Lower lobe of right lung (tissue), 2 donors: ENCODE measurements around the gene PCDHB12. TPM values are rescaled to one million over a fixed set of nuclear protein-coding genes. Genes with fewer than 3 reads are reported as not detected.

Experiments used
- ATAC-seq, 2 donors: fragments of 200-7000 bp; cut with Tn5 transposase; one replicate each; pipeline ENCODE4 v1.9.1; 2020 to 2022; ENCODE audit warnings: mild to moderate bottlenecking in 2 of 2, moderate library complexity in 2 of 2
- DNase-seq: peaks from one replicate; pipeline ENCODE4 v3.0.0-alpha.2; 2020
- H3K27ac ChIP-seq: fragments of 200-600 bp; one replicate; pipeline ENCODE4 v1.8.0; 2022
- H3K27me3 ChIP-seq: fragments of 200-600 bp; one replicate; pipeline ENCODE4 v1.8.0; 2022; ENCODE audit warnings: low read depth
- H3K36me3 ChIP-seq: fragments of 200-600 bp; one replicate; pipeline ENCODE4 v1.8.0; 2022; ENCODE audit warnings: mild to moderate bottlenecking
- H3K4me1 ChIP-seq: fragments of 200-600 bp; one replicate; pipeline ENCODE4 v1.8.0; 2022
- H3K4me3 ChIP-seq: fragments of 200-600 bp; one replicate; pipeline ENCODE4 v1.8.0; 2022; ENCODE audit warnings: mild to moderate bottlenecking
- H3K9me3 ChIP-seq: fragments of 200-600 bp; one replicate; pipeline ENCODE4 v1.8.0; 2022
- intact Hi-C: fragments of 100-400 bp; cut with DNase I; formaldehyde crosslinking; loops from one replicate; pipeline ENCODE4 v1.11.0; 2022
- total RNA-seq: library from RNA; stranded (reverse); fragmentation: NEBNext Ultra II Directional; extraction: Animal tissue kit (Norgen Biotek cat#: 25700); gene quantifications from one replicate; pipeline ENCODE4 v1.2.1, GENCODE V29; 2021
- TF ChIP-seq, protein P1 (sequence below): fragments of 200-600 bp; IDR thresholded peaks from one replicate; pipeline ENCODE4 v1.8.0; 2022; ENCODE audit warnings: antibody characterized with exemption, mild to moderate bottlenecking
- donor health status: DM: no; HTN: yes; CAD: no; lungs with severe emphysema.

PCDHB12 gene
- total RNA-seq, 1 donor from 2014 or later = 1.7 TPM

DNA sequence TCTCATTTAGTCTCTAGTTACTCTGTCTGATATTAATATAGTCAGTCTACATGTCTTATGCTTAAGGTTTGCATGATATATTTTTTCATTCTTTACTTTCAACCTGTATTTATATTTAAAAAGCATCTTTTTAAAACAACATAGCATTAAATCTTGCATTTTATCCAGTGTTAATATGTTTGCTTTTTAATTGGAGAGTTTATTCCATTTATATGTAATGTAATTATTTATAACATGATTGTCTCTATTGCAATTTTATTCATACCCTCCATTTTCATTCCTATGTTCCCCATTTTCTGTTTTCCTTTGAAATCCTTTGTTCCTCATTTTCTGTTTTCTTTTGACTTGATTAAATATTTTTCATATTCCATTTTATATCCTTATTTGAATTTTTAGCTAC lies 49.9 kb downstream of the PCDHB12 start:
- DNase-seq (no peak), ATAC-seq (no peak)
- intact Hi-C loops = no loop called here
- no peaks in the 10 kb centered on the region for H3K4me1 ChIP-seq
- no peaks in the 10 kb centered on the region for H3K36me3 ChIP-seq
- no peaks in the 10 kb centered on the region for H3K27me3 ChIP-seq
- H3K4me3 ChIP-seq = no peak overlapping the region
- no peak overlapping the region for H3K27ac ChIP-seq
- TF ChIP-seq, protein P1, sequence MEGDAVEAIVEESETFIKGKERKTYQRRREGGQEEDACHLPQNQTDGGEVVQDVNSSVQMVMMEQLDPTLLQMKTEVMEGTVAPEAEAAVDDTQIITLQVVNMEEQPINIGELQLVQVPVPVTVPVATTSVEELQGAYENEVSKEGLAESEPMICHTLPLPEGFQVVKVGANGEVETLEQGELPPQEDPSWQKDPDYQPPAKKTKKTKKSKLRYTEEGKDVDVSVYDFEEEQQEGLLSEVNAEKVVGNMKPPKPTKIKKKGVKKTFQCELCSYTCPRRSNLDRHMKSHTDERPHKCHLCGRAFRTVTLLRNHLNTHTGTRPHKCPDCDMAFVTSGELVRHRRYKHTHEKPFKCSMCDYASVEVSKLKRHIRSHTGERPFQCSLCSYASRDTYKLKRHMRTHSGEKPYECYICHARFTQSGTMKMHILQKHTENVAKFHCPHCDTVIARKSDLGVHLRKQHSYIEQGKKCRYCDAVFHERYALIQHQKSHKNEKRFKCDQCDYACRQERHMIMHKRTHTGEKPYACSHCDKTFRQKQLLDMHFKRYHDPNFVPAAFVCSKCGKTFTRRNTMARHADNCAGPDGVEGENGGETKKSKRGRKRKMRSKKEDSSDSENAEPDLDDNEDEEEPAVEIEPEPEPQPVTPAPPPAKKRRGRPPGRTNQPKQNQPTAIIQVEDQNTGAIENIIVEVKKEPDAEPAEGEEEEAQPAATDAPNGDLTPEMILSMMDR = no peak
- peaks cover 100% of the 10 kb centered on the region for H3K9me3 ChIP-seq

DNA sequence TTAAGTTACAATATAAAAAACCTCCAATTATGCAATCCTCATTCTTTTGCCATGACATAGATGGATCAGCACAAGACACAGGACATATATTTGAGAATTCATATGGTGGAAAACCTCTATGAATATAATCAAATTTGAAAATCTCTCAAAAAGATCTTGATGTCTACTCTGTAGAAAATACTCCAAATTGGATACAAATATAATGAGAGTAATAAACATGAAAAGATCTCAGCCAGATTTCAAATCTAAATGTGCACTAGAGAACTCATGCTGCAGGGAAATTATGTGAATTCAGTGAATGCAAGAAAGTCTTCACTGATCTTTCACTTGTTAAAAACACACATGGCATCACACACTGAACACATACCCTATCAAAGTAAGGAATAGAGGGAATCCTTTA lies 50.4 kb downstream of the PCDHB12 start:
- intact Hi-C loops = no loop called here

GRCh38 chr5:141260458-141261237 lies 52.1 kb downstream of the PCDHB12 start:
- DNase-seq = no peak
- Histone ChIP-seq H3K4me1 (no peaks in the 10 kb centered on the region), H3K9me3 (peaks cover 100% of the 10 kb centered on the region), H3K27me3 (no peaks in the 10 kb centered on the region), H3K36me3 (no peaks in the 10 kb centered on the region), H3K27ac (no peak overlapping the region), H3K4me3 (no peak overlapping the region)
- intact Hi-C loops = no loop called here
- ATAC-seq = no peak
- TF ChIP-seq, protein P1 = no peak

More for the DNA sequence above, 50.4 kb downstream of the PCDHB12 start:
- no peak overlapping the region for H3K27ac ChIP-seq
- H3K4me3 ChIP-seq = no peak overlapping the region
- no peaks in the 10 kb centered on the region for H3K36me3 ChIP-seq
- no peak for DNase-seq
- no peaks in the 10 kb centered on the region for H3K4me1 ChIP-seq
- TF ChIP-seq, protein P1 = no peak
- H3K27me3 ChIP-seq = no peaks in the 10 kb centered on the region
- H3K9me3 ChIP-seq = peaks cover 100% of the 10 kb centered on the region
- no peak for ATAC-seq

GRCh38 chr5:141261238-141261546 lies 52.7 kb downstream of the PCDHB12 start:
- Histone ChIP-seq H3K9me3 (peaks cover 100% of the 10 kb centered on the region), H3K4me3 (no peak overlapping the region), H3K27ac (no peak overlapping the region), H3K27me3 (no peaks in the 10 kb centered on the region), H3K4me1 (no peaks in the 10 kb centered on the region), H3K36me3 (no peaks in the 10 kb centered on the region)
- ATAC-seq (no peak), DNase-seq (no peak)
- intact Hi-C loops = no loop called here
- TF ChIP-seq, protein P1 = no peak

Other genes starting within 250 kb of the PCDHB12 start
- 5.8 TPM for gene PCDHAC2, start 242.2 kb upstream of the PCDHB12 start, total RNA-seq
- gene PCDHB1, start 157.3 kb upstream of the PCDHB12 start, total RNA-seq = 0.15 TPM
- 5.6 TPM for gene PCDHB2, start 114.1 kb upstream of the PCDHB12 start, total RNA-seq
- 1.5 TPM for gene PCDHB3, start 108.2 kb upstream of the PCDHB12 start, total RNA-seq
- 2.2 TPM for gene PCDHB4, start 86.9 kb upstream of the PCDHB12 start, total RNA-seq
- 1.8 TPM for gene PCDHB5, start 73.5 kb upstream of the PCDHB12 start, total RNA-seq
- 0.41 TPM for gene PCDHB6, start 58.7 kb upstream of the PCDHB12 start, total RNA-seq
- 1.9 TPM for gene PCDHB7, start 36.1 kb upstream of the PCDHB12 start, total RNA-seq
- gene PCDHB8, start 30.9 kb upstream of the PCDHB12 start, total RNA-seq = 2.6 TPM
- gene PCDHB16, start 26.3 kb upstream of the PCDHB12 start, total RNA-seq = 2.6 TPM
- gene PCDHB9, start 21.6 kb upstream of the PCDHB12 start, total RNA-seq = 3.0 TPM
- gene PCDHB10, start 16.4 kb upstream of the PCDHB12 start, total RNA-seq = 2.0 TPM
- gene PCDHB11, start 9.1 kb upstream of the PCDHB12 start, total RNA-seq = 2.7 TPM
- gene PCDHB13, start 5.2 kb downstream of the PCDHB12 start, total RNA-seq = 2.9 TPM
- 2.1 TPM for gene PCDHB14, start 14.6 kb downstream of the PCDHB12 start, total RNA-seq
- gene PCDHB15, start 36.7 kb downstream of the PCDHB12 start, total RNA-seq = 2.8 TPM
- gene SLC25A2, start 95.3 kb downstream of the PCDHB12 start, total RNA-seq = 0.71 TPM
- 65.0 TPM for gene TAF7, start 112.1 kb downstream of the PCDHB12 start, total RNA-seq
- gene PCDHGA1, start 121.8 kb downstream of the PCDHB12 start, total RNA-seq = 0.53 TPM
- gene PCDHGA2, start 130.0 kb downstream of the PCDHB12 start, total RNA-seq = 2.7 TPM
- 1.8 TPM for gene PCDHGA3, start 135.1 kb downstream of the PCDHB12 start, total RNA-seq
- gene PCDHGB1, start 141.4 kb downstream of the PCDHB12 start, total RNA-seq = 1.8 TPM
- 3.1 TPM for gene PCDHGA4, start 146.3 kb downstream of the PCDHB12 start, total RNA-seq
- 3.7 TPM for gene PCDHGB2, start 151.3 kb downstream of the PCDHB12 start, total RNA-seq
- 2.8 TPM for gene PCDHGA5, start 155.4 kb downstream of the PCDHB12 start, total RNA-seq
- gene PCDHGB3, start 161.5 kb downstream of the PCDHB12 start, total RNA-seq = 2.2 TPM
- gene PCDHGA6, start 165.2 kb downstream of the PCDHB12 start, total RNA-seq = 3.2 TPM
- 1.9 TPM for gene PCDHGA7, start 174.0 kb downstream of the PCDHB12 start, total RNA-seq
- 5.3 TPM for gene PCDHGB4, start 179.0 kb downstream of the PCDHB12 start, total RNA-seq
- gene PCDHGA8, start 183.9 kb downstream of the PCDHB12 start, total RNA-seq = 1.5 TPM
- gene PCDHGB5, start 189.2 kb downstream of the PCDHB12 start, total RNA-seq = 9.1 TPM
- gene PCDHGA9, start 194.1 kb downstream of the PCDHB12 start, total RNA-seq = 4.8 TPM
- gene PCDHGB6, start 199.3 kb downstream of the PCDHB12 start, total RNA-seq = 7.7 TPM
- gene PCDHGA10, start 204.3 kb downstream of the PCDHB12 start, total RNA-seq = 5.4 TPM
- 15.9 TPM for gene PCDHGB7, start 209.0 kb downstream of the PCDHB12 start, total RNA-seq
- gene PCDHGA11, start 212.3 kb downstream of the PCDHB12 start, total RNA-seq = 3.2 TPM
- 5.9 TPM for gene PCDHGA12, start 221.8 kb downstream of the PCDHB12 start, total RNA-seq